ENCODE results near the gene RCVRN.

The RCVRN gene

GRCh38 chr17:9908649-9909042, 3.6 kb upstream of the RCVRN start:
- no peak overlapping the region for H2BK5ac ChIP-seq (ENCODE audit: low read depth, low read length, poor library complexity, severe bottlenecking)
- no peak overlapping the region for H3K27ac ChIP-seq (ENCODE audit: low read length, poor library complexity, severe bottlenecking)
- H4K91ac ChIP-seq (ENCODE audit: low read length), result peak overlapping the region; percentile 85
- no peak overlapping the region for H3K9ac ChIP-seq (ENCODE audit: low read length)
- H3K14ac ChIP-seq (ENCODE audit: low read length in 2 of 2), result peak overlapping the region in 1 of 2 experiments; percentile 30
- peaks cover 6 to 13% of the 10 kb centered on the region in 2 experiments for H3K36me3 ChIP-seq (ENCODE audit: control insufficient read depth in 1 of 2, insufficient read depth in 2 of 2, low read depth in 1 of 2, low read length in 2 of 2)
- no peaks in the 10 kb centered on the region for H3K79me1 ChIP-seq (replicated peaks; ENCODE audit: low read length, poor library complexity, severe bottlenecking)
- no peak overlapping the region for H3K23ac ChIP-seq (ENCODE audit: low read length in 2 of 2)
- peak overlapping the region; percentile 51 to 93 for H2BK12ac ChIP-seq (ENCODE audit: low read length in 2 of 2)
- H3K4me1 ChIP-seq (ENCODE audit: control insufficient read depth, insufficient read depth, low read depth, low read length), result peaks cover 14% of the 10 kb centered on the region
- no peaks in the 10 kb centered on the region for H3K9me3 ChIP-seq (ENCODE audit: control insufficient read depth, low read length)
- peak overlapping the region in 1 of 2 experiments; percentile 79 for H3K18ac ChIP-seq (ENCODE audit: low read depth in 1 of 2, low read length in 2 of 2)
- no peak overlapping the region for H2AK5ac ChIP-seq (ENCODE audit: low read length, severe bottlenecking)
- no peak overlapping the region for H3K4me3 ChIP-seq (ENCODE audit: insufficient read depth in 1 of 2, low read depth in 1 of 2, low read length in 2 of 2)
- DNase-seq, result no peak
- H2BK15ac ChIP-seq (ENCODE audit: low read depth, poor library complexity, severe bottlenecking), result no peak overlapping the region
- H3K27me3 ChIP-seq (ENCODE audit: control insufficient read depth in 1 of 2, insufficient read depth in 1 of 2, low read length in 2 of 2), result peaks cover 0 to 9% of the 10 kb centered on the region in 2 experiments
- peak overlapping the region; percentile 67 for H4K8ac ChIP-seq (ENCODE audit: low read length)
- H3K4ac ChIP-seq (ENCODE audit: low read depth in 1 of 2, low read length in 2 of 2), result peak overlapping the region in 1 of 2 experiments; percentile 45
- H3K4me2 ChIP-seq (ENCODE audit: low read length, poor library complexity, severe bottlenecking), result no peak overlapping the region
- peak overlapping the region; percentile 64 for H2BK120ac ChIP-seq (ENCODE audit: low read depth, low read length)
- WGBS, result 69% methylated on average over 6 of the region's 7 CpGs
- H2AFZ ChIP-seq (ENCODE audit: low read depth, low read length), result no peak overlapping the region

DNA sequence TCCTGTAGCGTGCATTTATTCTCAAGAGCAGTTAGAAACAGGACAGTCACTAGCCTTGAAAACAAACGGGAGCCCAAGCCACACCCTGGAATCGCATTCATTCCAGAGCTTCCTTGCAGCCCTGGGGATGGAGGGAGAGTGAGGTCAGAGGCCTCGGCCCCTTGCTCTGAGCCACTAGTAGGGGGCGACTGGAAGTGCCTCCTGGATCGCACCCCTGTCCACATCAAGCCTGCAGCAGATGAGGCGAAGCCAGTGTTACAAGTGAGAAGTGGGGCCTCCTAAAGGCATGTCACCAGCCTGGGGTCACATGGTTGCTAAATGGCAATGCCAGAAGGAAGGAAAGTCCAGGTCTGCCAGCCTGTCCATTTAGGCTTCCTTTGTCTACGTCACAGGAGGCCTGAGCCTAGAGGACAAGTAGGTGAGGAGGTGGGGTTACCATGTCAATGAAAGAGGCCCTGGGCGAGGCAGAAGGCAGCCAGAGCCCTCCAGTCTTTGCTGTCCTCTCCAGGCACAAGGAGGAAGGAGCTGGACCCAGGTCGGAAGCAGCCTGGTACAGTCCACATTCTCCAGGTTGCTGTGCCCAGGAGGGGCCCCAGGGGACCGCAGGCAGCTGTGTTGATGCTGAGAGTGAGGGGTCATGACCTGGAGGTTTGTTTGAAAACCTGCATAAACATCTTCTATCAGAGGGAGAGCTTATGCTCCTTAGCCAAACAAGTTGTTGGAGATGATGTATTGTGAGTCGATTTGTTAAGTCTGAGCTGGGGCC, 3.0 kb upstream of the RCVRN start:
- H4K91ac ChIP-seq (ENCODE audit: low read length), result peak overlapping the region; percentile 45
- H3K4me1 ChIP-seq (ENCODE audit: control insufficient read depth, insufficient read depth, low read depth, low read length), result peaks cover 14% of the 10 kb centered on the region
- H2BK120ac ChIP-seq (ENCODE audit: low read depth, low read length), result no peak overlapping the region
- H3K18ac ChIP-seq (ENCODE audit: low read depth in 1 of 2, low read length in 2 of 2), result peak overlapping the region; percentile 25 to 61
- peak overlapping the region; percentile 2 to 94 for H2BK12ac ChIP-seq (ENCODE audit: low read length in 2 of 2)
- H3K79me1 ChIP-seq (replicated peaks; ENCODE audit: low read length, poor library complexity, severe bottlenecking), result no peaks in the 10 kb centered on the region
- peak overlapping the region in 1 of 2 experiments; percentile 50 for H3K14ac ChIP-seq (ENCODE audit: low read length in 2 of 2)
- H2BK5ac ChIP-seq (ENCODE audit: low read depth, low read length, poor library complexity, severe bottlenecking), result no peak overlapping the region
- 37% methylated on average over 11 of the region's 12 CpGs for WGBS
- H3K4me2 ChIP-seq (ENCODE audit: low read length, poor library complexity, severe bottlenecking), result no peak overlapping the region
- peak overlapping the region; percentile 36 to 90 for H3K4ac ChIP-seq (ENCODE audit: low read depth in 1 of 2, low read length in 2 of 2)
- H3K4me3 ChIP-seq (ENCODE audit: insufficient read depth in 1 of 2, low read depth in 1 of 2, low read length in 2 of 2), result no peak overlapping the region
- no peak overlapping the region for H2BK15ac ChIP-seq (ENCODE audit: low read depth, poor library complexity, severe bottlenecking)
- no peak overlapping the region for H3K23ac ChIP-seq (ENCODE audit: low read length in 2 of 2)
- H3K36me3 ChIP-seq (ENCODE audit: control insufficient read depth in 1 of 2, insufficient read depth in 2 of 2, low read depth in 1 of 2, low read length in 2 of 2), result peaks cover 6 to 7% of the 10 kb centered on the region in 2 experiments
- peak overlapping the region; percentile 18 for H2AFZ ChIP-seq (ENCODE audit: low read depth, low read length)
- H4K8ac ChIP-seq (ENCODE audit: low read length), result peak overlapping the region; percentile 7
- DNase-seq, result peak; percentile 82
- peaks cover 0 to 9% of the 10 kb centered on the region in 2 experiments for H3K27me3 ChIP-seq (ENCODE audit: control insufficient read depth in 1 of 2, insufficient read depth in 1 of 2, low read length in 2 of 2)
- no peak overlapping the region for H2AK5ac ChIP-seq (ENCODE audit: low read length, severe bottlenecking)
- no peak overlapping the region for H3K9ac ChIP-seq (ENCODE audit: low read length)
- no peak overlapping the region for H3K27ac ChIP-seq (ENCODE audit: low read length, poor library complexity, severe bottlenecking)
- H3K9me3 ChIP-seq (ENCODE audit: control insufficient read depth, low read length), result no peaks in the 10 kb centered on the region

GRCh38 chr17:9907131-9907530, 2.1 kb upstream of the RCVRN start:
- H3K27ac ChIP-seq (ENCODE audit: low read length, poor library complexity, severe bottlenecking), result no peak overlapping the region
- H2AFZ ChIP-seq (ENCODE audit: low read depth, low read length), result no peak overlapping the region
- H3K9me3 ChIP-seq (ENCODE audit: control insufficient read depth, low read length), result no peaks in the 10 kb centered on the region
- H2BK12ac ChIP-seq (ENCODE audit: low read length in 2 of 2), result peak overlapping the region in 1 of 2 experiments; percentile 79
- H3K9ac ChIP-seq (ENCODE audit: low read length), result no peak overlapping the region
- no peak overlapping the region for H4K91ac ChIP-seq (ENCODE audit: low read length)
- no peak overlapping the region for H3K4me2 ChIP-seq (ENCODE audit: low read length, poor library complexity, severe bottlenecking)
- 95% methylated on average over 7 of the region's 7 CpGs for WGBS
- no peak overlapping the region for H2AK5ac ChIP-seq (ENCODE audit: low read length, severe bottlenecking)
- H3K4ac ChIP-seq (ENCODE audit: low read depth in 1 of 2, low read length in 2 of 2), result no peak overlapping the region
- no peak overlapping the region for H3K23ac ChIP-seq (ENCODE audit: low read length in 2 of 2)
- peaks cover 5 to 6% of the 10 kb centered on the region in 2 experiments for H3K36me3 ChIP-seq (ENCODE audit: control insufficient read depth in 1 of 2, insufficient read depth in 2 of 2, low read depth in 1 of 2, low read length in 2 of 2)
- DNase-seq, result no peak
- H2BK120ac ChIP-seq (ENCODE audit: low read depth, low read length), result no peak overlapping the region
- H2BK5ac ChIP-seq (ENCODE audit: low read depth, low read length, poor library complexity, severe bottlenecking), result no peak overlapping the region
- no peaks in the 10 kb centered on the region for H3K79me1 ChIP-seq (replicated peaks; ENCODE audit: low read length, poor library complexity, severe bottlenecking)
- H3K14ac ChIP-seq (ENCODE audit: low read length in 2 of 2), result no peak overlapping the region
- no peak overlapping the region for H3K4me3 ChIP-seq (ENCODE audit: insufficient read depth in 1 of 2, low read depth in 1 of 2, low read length in 2 of 2)
- H2BK15ac ChIP-seq (ENCODE audit: low read depth, poor library complexity, severe bottlenecking), result no peak overlapping the region
- H4K8ac ChIP-seq (ENCODE audit: low read length), result no peak overlapping the region
- H3K27me3 ChIP-seq (ENCODE audit: control insufficient read depth in 1 of 2, insufficient read depth in 1 of 2, low read length in 2 of 2), result peaks cover 0 to 9% of the 10 kb centered on the region in 2 experiments
- H3K18ac ChIP-seq (ENCODE audit: low read depth in 1 of 2, low read length in 2 of 2), result peak overlapping the region in 1 of 2 experiments; percentile 70
- H3K4me1 ChIP-seq (ENCODE audit: control insufficient read depth, insufficient read depth, low read depth, low read length), result peaks cover 14% of the 10 kb centered on the region

DNA sequence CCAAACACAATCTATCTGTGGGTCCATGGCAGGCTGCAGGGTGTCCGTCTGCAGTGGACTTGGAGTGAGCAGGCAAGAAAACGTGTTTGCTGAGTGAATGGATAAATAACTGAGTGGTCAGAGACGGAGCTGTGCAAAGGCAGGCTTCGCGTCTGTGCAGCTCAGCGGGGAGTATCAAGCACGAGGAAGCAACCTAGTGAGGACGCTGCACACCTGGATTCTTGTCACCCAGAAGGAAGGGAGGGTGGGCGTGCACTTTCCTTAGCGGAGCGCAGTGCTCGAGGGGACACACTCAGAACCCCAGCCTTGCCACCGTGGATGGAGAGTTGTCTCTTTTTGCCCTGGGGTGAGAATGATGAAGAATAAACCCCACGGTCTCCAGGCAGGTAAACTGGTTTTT, 1.5 kb upstream of the RCVRN start:
- no peak for DNase-seq
- Histone ChIP-seq H3K79me1 (replicated peaks; ENCODE audit: low read length, poor library complexity, severe bottlenecking) (no peaks in the 10 kb centered on the region), H2AK5ac (ENCODE audit: low read length, severe bottlenecking) (no peak overlapping the region), H3K4me2 (ENCODE audit: low read length, poor library complexity, severe bottlenecking) (no peak overlapping the region), H3K27ac (ENCODE audit: low read length, poor library complexity, severe bottlenecking) (no peak overlapping the region), H2BK12ac (ENCODE audit: low read length in 2 of 2) (peak overlapping the region in 1 of 2 experiments; percentile 91), H3K4ac (ENCODE audit: low read depth in 1 of 2, low read length in 2 of 2) (no peak overlapping the region), H3K9me3 (ENCODE audit: control insufficient read depth, low read length) (no peaks in the 10 kb centered on the region), H3K4me3 (ENCODE audit: insufficient read depth in 1 of 2, low read depth in 1 of 2, low read length in 2 of 2) (no peak overlapping the region), H4K8ac (ENCODE audit: low read length) (no peak overlapping the region), H4K91ac (ENCODE audit: low read length) (peak overlapping the region; percentile 1), H3K27me3 (ENCODE audit: control insufficient read depth in 1 of 2, insufficient read depth in 1 of 2, low read length in 2 of 2) (peaks cover 0 to 9% of the 10 kb centered on the region in 2 experiments), H2BK5ac (ENCODE audit: low read depth, low read length, poor library complexity, severe bottlenecking) (no peak overlapping the region), H3K23ac (ENCODE audit: low read length in 2 of 2) (no peak overlapping the region), H3K36me3 (ENCODE audit: control insufficient read depth in 1 of 2, insufficient read depth in 2 of 2, low read depth in 1 of 2, low read length in 2 of 2) (peaks cover 2 to 4% of the 10 kb centered on the region in 2 experiments), H3K4me1 (ENCODE audit: control insufficient read depth, insufficient read depth, low read depth, low read length) (peaks cover 14% of the 10 kb centered on the region), H2AFZ (ENCODE audit: low read depth, low read length) (no peak overlapping the region), H3K14ac (ENCODE audit: low read length in 2 of 2) (no peak overlapping the region), H2BK15ac (ENCODE audit: low read depth, poor library complexity, severe bottlenecking) (no peak overlapping the region), H3K9ac (ENCODE audit: low read length) (no peak overlapping the region), H2BK120ac (ENCODE audit: low read depth, low read length) (no peak overlapping the region), H3K18ac (ENCODE audit: low read depth in 1 of 2, low read length in 2 of 2) (peak overlapping the region in 1 of 2 experiments; percentile 2)
- 91% methylated on average over 14 of the region's 14 CpGs for WGBS
